Measurements from ENCODE around the gene TMX1.

TMX1 gene

GRCh38 chr14:51284241-51284640 lies 44.2 kb downstream of the TMX1 start:
- no peak for TF ChIP-seq CTCF (IDR thresholded peaks at IDR 0.05)

- no peak for TF ChIP-seq CTCF (IDR thresholded peaks at IDR 0.05)
Observed at GRCh38 chr14:51285120-51285519, 45.1 kb downstream of the TMX1 start.

- no peak for TF ChIP-seq CTCF (IDR thresholded peaks at IDR 0.05)
Observed at GRCh38 chr14:51289169-51289568, 49.1 kb downstream of the TMX1 start.

- TF ChIP-seq CTCF (IDR thresholded peaks at IDR 0.05), result no peak
Observed at GRCh38 chr14:51290132-51290531, 50.1 kb downstream of the TMX1 start.

- TF ChIP-seq CTCF (IDR thresholded peaks at IDR 0.05), result no peak
Observed at GRCh38 chr14:51291016-51291415, 51.0 kb downstream of the TMX1 start.

GRCh38 chr14:51293149-51293911 lies 53.3 kb downstream of the TMX1 start:
- no peak for TF ChIP-seq CTCF (IDR thresholded peaks at IDR 0.05)

- no peak for TF ChIP-seq CTCF (IDR thresholded peaks at IDR 0.05)
Observed at GRCh38 chr14:51293912-51294389, 53.9 kb downstream of the TMX1 start.
